ENCODE data around the gene LCE5A. TPM values are rescaled to one million over a fixed set of nuclear protein-coding genes. Genes with fewer than 3 reads are reported as not detected.
"Not testable (repeated sequence)": the region's sequence is repeated elsewhere in the genome, so short reads cannot be mapped to it uniquely, and the experiment has no call there.

LCE5A gene
- total RNA-seq, 1 donor from 2014 or later = not detected

GRCh38 chr1:152517237-152517811 is 6.7 kb downstream of the LCE5A start:
- DNase-seq = no peak

DNA sequence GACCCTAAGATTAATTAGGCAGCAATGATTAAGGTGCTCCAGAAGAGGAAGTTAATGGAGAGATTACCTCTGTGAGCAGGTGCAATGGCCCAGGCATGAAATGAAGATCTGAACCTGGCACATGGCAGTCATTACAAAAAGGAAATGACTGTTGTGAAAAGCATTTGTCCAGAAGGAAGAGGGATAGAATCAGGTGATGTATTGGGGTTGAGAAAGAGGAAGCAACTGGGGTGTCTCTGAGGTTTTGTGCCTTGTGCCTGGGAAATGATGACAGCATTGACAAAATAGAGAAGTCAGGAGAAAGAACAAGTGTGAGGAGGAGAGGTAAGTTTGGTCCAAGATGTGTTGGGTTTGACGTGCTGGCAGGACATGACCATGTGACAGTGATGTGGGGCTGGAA is 9.2 kb downstream of the LCE5A start:
- no peak for DNase-seq

- DNase-seq = no peak
Observed at GRCh38 chr1:152520561-152521090, 10.0 kb downstream of the LCE5A start.

- no peak for DNase-seq
Observed at GRCh38 chr1:152525080-152525641, 14.6 kb downstream of the LCE5A start.

GRCh38 chr1:152533327-152533938 is 22.8 kb downstream of the LCE5A start:
- no peak for DNase-seq

- DNase-seq = no peak
Observed at GRCh38 chr1:152535774-152536173, 25.2 kb downstream of the LCE5A start.

DNA sequence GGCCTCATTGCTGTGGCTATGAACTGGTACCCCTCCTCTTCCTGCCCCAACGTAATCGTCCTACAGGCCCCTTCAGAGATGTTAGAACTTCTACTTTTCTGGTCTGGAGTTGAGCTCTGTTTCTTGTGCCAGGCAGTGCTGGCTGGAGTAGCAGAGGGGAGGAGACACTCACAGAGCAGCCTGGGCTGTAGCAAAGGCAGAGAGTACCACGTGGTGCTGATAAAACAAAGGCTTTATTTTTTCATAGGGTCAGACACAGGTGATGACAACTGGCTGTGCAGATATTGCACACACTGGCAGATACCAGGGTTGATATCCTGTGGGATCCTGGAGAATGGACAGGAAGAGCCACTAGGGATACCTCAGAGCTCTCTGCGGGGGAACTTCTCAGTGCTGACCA is 26.9 kb downstream of the LCE5A start:
- no peak for DNase-seq

DNA sequence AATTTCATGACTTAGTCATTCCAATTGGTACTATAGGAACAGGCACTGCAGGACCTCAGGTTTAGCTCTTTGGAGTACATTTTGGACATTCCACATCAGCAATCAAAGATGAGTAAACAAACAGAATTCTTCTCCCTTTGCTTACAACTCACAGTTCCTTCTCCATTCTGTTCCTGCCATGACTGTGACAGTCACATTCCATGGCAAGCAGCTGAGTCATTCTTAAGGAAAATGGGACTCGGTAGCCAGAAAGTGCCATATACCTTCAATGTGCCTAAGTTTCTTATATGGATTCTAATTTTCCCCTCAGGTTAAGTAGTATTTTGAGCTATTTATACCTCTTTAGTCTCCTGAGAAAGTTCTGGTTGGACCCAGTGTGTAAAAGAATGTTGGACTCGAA is 29.3 kb downstream of the LCE5A start:
- no peak for DNase-seq

GRCh38 chr1:152543820-152544219 is 33.2 kb downstream of the LCE5A start:
- no peak for DNase-seq

DNA sequence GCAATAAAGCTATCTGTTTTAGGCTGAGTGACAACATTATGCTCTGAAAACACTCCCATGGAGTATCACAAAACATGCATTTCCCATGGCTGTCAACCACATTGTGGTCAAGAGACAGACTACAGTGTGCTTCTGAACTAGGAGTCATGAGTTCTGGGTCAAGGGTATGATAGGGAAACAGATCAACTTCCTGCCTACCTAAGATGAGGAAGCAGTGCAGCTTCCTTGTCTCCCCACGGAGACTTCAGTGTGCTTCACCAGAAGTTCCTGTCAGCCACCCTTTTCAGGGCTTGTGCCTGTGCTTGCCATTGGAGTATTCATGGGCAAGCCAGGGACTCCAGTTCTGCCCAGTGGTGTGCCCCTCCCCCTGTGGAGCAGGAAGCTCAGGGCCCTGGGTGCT is 36.1 kb downstream of the LCE5A start:
- no peak for DNase-seq

DNA sequence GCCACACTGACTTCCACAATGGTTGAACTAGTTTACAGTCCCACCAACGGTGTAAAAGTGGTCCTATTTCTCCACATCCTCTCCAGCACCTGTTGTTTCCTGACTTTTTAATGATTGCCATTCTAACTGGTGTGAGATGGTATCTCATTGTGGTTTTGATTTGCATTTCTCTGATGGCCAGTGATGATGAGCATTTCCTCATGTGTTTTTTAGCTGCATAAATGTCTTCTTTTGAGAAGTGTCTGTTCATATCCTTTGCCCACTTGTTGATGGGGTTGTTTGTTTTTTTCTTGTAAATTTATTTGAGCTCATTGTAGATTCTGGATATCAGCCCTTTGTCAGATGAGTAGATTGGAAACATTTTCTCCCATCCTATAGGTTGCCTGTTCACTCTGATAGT is 37.8 kb downstream of the LCE5A start:
- DNase-seq = not testable (repeated sequence)

Other genes with a start within 250 kb of the LCE5A start
- gene FLG, start 185.6 kb upstream of the LCE5A start, total RNA-seq = not detected
- gene FLG2, start 150.8 kb upstream of the LCE5A start, total RNA-seq = not detected
- gene CRNN, start 96.5 kb upstream of the LCE5A start, total RNA-seq = not detected
- not detected for gene CRCT1, start 3.7 kb downstream of the LCE5A start, total RNA-seq
- not detected for gene LCE3E, start 56.0 kb downstream of the LCE5A start, total RNA-seq
- gene LCE3D, start 69.7 kb downstream of the LCE5A start, total RNA-seq = not detected
- gene LCE3C, start 89.4 kb downstream of the LCE5A start, total RNA-seq = not detected
- gene LCE3B, start 103.0 kb downstream of the LCE5A start, total RNA-seq = not detected
- gene LCE3A, start 112.3 kb downstream of the LCE5A start, total RNA-seq = not detected
- gene LCE2D, start 152.6 kb downstream of the LCE5A start, total RNA-seq = not detected
- gene LCE2C, start 164.5 kb downstream of the LCE5A start, total RNA-seq = not detected
- gene LCE2B, start 175.3 kb downstream of the LCE5A start, total RNA-seq = not detected
- not detected for gene LCE2A, start 187.5 kb downstream of the LCE5A start, total RNA-seq
- not detected for gene LCE4A, start 197.4 kb downstream of the LCE5A start, total RNA-seq
- not detected for gene KPRP, start 247.2 kb downstream of the LCE5A start, total RNA-seq

Data from occipital lobe (tissue), 2 donors.